GM18507 (cell line): ENCODE data around the gene ZSWIM4.
A peak's percentile ranks its signal among the peaks of the same experiment; 100 is the strongest.
"Not testable (repeated sequence)": the region's sequence is repeated elsewhere in the genome, so short reads cannot be mapped to it uniquely, and the experiment has no call there.

ENCODE experiments used
- DNase-seq: peaks from one replicate; pipeline ENCODE4 v3.0.0; 2011; ENCODE audit warnings: low read depth; ENCODE audit not compliant: insufficient read length; ENCODE audit errors: extremely low spot score
- FAIRE-seq: peaks from 2 replicates; lab custom pipeline; 2011; peaks lifted over from hg19 to GRCh38; lab: Jason Lieb, UNC

ZSWIM4 gene

GRCh38 chr19:13844130-13844631 lies 48.9 kb downstream of the ZSWIM4 start:
- FAIRE-seq: no peak

GRCh38 chr19:13846557-13847406 lies 51.5 kb downstream of the ZSWIM4 start:
- DNase-seq (peak; percentile 82), FAIRE-seq (peak; percentile 91)

More at GRCh38 chr19:13844130-13844631, 48.9 kb downstream of the ZSWIM4 start:
- no peak for DNase-seq

GRCh38 chr19:13847407-13848339 lies 52.4 kb downstream of the ZSWIM4 start:
- FAIRE-seq: no peak
- DNase-seq: no peak

GRCh38 chr19:13848340-13848677 lies 53.1 kb downstream of the ZSWIM4 start:
- no peak for DNase-seq
- no peak for FAIRE-seq

GRCh38 chr19:13848798-13849676 lies 53.8 kb downstream of the ZSWIM4 start:
- FAIRE-seq (no peak), DNase-seq (no peak)

GRCh38 chr19:13849991-13850909 lies 55.0 kb downstream of the ZSWIM4 start:
- DNase-seq (no peak), FAIRE-seq (no peak)

GRCh38 chr19:13850910-13851733 lies 55.9 kb downstream of the ZSWIM4 start:
- DNase-seq: no peak
- FAIRE-seq: no peak

GRCh38 chr19:13851734-13852114 lies 56.5 kb downstream of the ZSWIM4 start:
- not testable (repeated sequence) for FAIRE-seq, DNase-seq

GRCh38 chr19:13852171-13852707 lies 57.0 kb downstream of the ZSWIM4 start:
- not testable (repeated sequence) for FAIRE-seq, DNase-seq

GRCh38 chr19:13856497-13856896 lies 61.3 kb downstream of the ZSWIM4 start:
- FAIRE-seq (no peak), DNase-seq (no peak)

GRCh38 chr19:13859361-13859880 lies 64.2 kb downstream of the ZSWIM4 start:
- FAIRE-seq (no peak), DNase-seq (no peak)

GRCh38 chr19:13860679-13861391 lies 65.6 kb downstream of the ZSWIM4 start:
- DNase-seq (no peak), FAIRE-seq (no peak)

- FAIRE-seq: no peak
Observed at GRCh38 chr19:13861392-13861713, 66.1 kb downstream of the ZSWIM4 start.

GRCh38 chr19:13861714-13862531 lies 66.7 kb downstream of the ZSWIM4 start:
- DNase-seq: peak; percentile 91
- FAIRE-seq: peak; percentile 96

More at GRCh38 chr19:13861392-13861713, 66.1 kb downstream of the ZSWIM4 start:
- DNase-seq: no peak

- FAIRE-seq: no peak
- DNase-seq: no peak
Observed at GRCh38 chr19:13864046-13864666, 68.9 kb downstream of the ZSWIM4 start.
